Measurements from ENCODE around the gene CIDEC. TPM values are rescaled to one million over a fixed set of nuclear protein-coding genes. Genes with fewer than 3 reads are reported as not detected.

The CIDEC gene
- total and polyA plus RNA-seq, 2 of the 13 experiments (the other 11 are each of a cell fraction or from before 2014, with no cell fraction given): 2.5 to 10.4 TPM

DNA sequence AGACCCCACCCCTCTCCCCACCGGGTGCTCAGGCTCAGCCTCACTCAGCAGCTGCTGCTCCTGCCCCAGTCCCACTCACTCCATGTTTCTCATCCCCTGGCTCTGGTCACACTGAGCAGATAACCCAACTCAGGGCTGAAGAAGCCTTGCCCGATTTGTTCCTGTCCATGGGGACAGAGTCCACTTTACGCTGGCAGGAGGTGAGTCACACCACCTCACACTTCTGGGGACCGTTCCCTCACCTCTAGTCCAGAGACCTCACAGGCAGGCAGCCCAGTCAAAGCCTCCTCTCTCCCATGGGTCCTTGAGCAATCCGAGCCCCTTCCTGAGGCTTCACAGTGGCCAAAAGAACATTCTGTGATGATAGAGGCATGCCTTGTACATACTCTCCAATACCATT lies 1.4 kb downstream of the CIDEC start (continued):
- TF ChIP-seq, protein P1, sequence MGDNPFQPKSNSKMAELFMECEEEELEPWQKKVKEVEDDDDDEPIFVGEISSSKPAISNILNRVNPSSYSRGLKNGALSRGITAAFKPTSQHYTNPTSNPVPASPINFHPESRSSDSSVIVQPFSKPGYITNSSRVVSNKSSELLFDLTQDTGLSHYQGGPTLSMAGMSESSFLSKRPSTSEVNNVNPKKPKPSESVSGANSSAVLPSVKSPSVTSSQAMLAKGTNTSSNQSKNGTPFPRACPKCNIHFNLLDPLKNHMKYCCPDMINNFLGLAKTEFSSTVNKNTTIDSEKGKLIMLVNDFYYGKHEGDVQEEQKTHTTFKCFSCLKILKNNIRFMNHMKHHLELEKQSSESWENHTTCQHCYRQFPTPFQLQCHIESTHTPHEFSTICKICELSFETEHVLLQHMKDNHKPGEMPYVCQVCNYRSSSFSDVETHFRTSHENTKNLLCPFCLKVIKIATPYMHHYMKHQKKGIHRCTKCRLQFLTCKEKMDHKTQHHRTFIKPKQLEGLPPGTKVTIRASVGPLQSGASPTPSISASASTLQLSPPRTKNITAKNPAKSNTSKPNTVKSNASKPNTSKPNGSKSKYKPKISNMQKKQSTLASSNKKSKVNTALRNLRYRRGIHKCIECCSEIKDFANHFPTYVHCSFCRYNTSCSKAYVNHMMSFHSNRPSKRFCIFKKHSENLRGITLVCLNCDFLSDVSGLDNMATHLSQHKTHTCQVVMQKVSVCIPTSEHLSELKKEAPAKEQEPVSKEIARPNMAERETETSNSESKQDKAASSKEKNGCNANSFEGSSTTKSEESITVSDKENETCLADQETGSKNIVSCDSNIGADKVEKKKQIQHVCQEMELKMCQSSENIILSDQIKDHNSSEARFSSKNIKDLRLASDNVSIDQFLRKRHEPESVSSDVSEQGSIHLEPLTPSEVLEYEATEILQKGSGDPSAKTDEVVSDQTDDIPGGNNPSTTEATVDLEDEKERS (CRISPR knock-in tag; IDR thresholded peaks at IDR 0.05): 0 out of 2 replicates have a peak, but pooled peaks have one; percentile 35
- TF ChIP-seq RELA (CRISPR knock-in tag; IDR thresholded peaks at IDR 0.05) (no peak), TOPORS (CRISPR knock-in tag; IDR thresholded peaks at IDR 0.05) (no peak), ZFP62 (CRISPR knock-in tag; IDR thresholded peaks at IDR 0.05) (no peak), RARG (CRISPR knock-in tag; IDR thresholded peaks at IDR 0.05; ENCODE audit: low read depth) (no peak), HES4 (CRISPR knock-in tag; IDR thresholded peaks at IDR 0.05; ENCODE audit: borderline replicate concordance) (no peak), ZBTB20 (CRISPR knock-in tag; IDR thresholded peaks at IDR 0.05; ENCODE audit: borderline replicate concordance, low read depth) (no peak), U2AF1 (optimal IDR thresholded peaks at IDR 0.05; ENCODE audit: low read depth, low read length) (no peak), ZNF263 (CRISPR knock-in tag; IDR thresholded peaks at IDR 0.05) (no peak), HOXA3 (CRISPR knock-in tag; IDR thresholded peaks at IDR 0.05) (peak; percentile 61; the same call in 1 of the 2 replicates), TGIF2 (CRISPR knock-in tag; IDR thresholded peaks at IDR 0.05) (no peak), ZNF12 (CRISPR knock-in tag; IDR thresholded peaks at IDR 0.05) (no peak), SAP130 (CRISPR knock-in tag; IDR thresholded peaks at IDR 0.05; ENCODE audit: low read depth) (peak; percentile 73), HDAC2 (CRISPR knock-in tag; IDR thresholded peaks at IDR 0.05) (peak; percentile 38; the same call in 1 of the 2 replicates)
- TF ChIP-seq, protein P2, sequence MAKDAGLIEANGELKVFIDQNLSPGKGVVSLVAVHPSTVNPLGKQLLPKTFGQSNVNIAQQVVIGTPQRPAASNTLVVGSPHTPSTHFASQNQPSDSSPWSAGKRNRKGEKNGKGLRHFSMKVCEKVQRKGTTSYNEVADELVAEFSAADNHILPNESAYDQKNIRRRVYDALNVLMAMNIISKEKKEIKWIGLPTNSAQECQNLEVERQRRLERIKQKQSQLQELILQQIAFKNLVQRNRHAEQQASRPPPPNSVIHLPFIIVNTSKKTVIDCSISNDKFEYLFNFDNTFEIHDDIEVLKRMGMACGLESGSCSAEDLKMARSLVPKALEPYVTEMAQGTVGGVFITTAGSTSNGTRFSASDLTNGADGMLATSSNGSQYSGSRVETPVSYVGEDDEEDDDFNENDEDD (CRISPR knock-in tag; IDR thresholded peaks at IDR 0.05; ENCODE audit: borderline replicate concordance): 0 out of 2 replicates have a peak, but pooled peaks have one; percentile 19
- TF ChIP-seq, protein P3, sequence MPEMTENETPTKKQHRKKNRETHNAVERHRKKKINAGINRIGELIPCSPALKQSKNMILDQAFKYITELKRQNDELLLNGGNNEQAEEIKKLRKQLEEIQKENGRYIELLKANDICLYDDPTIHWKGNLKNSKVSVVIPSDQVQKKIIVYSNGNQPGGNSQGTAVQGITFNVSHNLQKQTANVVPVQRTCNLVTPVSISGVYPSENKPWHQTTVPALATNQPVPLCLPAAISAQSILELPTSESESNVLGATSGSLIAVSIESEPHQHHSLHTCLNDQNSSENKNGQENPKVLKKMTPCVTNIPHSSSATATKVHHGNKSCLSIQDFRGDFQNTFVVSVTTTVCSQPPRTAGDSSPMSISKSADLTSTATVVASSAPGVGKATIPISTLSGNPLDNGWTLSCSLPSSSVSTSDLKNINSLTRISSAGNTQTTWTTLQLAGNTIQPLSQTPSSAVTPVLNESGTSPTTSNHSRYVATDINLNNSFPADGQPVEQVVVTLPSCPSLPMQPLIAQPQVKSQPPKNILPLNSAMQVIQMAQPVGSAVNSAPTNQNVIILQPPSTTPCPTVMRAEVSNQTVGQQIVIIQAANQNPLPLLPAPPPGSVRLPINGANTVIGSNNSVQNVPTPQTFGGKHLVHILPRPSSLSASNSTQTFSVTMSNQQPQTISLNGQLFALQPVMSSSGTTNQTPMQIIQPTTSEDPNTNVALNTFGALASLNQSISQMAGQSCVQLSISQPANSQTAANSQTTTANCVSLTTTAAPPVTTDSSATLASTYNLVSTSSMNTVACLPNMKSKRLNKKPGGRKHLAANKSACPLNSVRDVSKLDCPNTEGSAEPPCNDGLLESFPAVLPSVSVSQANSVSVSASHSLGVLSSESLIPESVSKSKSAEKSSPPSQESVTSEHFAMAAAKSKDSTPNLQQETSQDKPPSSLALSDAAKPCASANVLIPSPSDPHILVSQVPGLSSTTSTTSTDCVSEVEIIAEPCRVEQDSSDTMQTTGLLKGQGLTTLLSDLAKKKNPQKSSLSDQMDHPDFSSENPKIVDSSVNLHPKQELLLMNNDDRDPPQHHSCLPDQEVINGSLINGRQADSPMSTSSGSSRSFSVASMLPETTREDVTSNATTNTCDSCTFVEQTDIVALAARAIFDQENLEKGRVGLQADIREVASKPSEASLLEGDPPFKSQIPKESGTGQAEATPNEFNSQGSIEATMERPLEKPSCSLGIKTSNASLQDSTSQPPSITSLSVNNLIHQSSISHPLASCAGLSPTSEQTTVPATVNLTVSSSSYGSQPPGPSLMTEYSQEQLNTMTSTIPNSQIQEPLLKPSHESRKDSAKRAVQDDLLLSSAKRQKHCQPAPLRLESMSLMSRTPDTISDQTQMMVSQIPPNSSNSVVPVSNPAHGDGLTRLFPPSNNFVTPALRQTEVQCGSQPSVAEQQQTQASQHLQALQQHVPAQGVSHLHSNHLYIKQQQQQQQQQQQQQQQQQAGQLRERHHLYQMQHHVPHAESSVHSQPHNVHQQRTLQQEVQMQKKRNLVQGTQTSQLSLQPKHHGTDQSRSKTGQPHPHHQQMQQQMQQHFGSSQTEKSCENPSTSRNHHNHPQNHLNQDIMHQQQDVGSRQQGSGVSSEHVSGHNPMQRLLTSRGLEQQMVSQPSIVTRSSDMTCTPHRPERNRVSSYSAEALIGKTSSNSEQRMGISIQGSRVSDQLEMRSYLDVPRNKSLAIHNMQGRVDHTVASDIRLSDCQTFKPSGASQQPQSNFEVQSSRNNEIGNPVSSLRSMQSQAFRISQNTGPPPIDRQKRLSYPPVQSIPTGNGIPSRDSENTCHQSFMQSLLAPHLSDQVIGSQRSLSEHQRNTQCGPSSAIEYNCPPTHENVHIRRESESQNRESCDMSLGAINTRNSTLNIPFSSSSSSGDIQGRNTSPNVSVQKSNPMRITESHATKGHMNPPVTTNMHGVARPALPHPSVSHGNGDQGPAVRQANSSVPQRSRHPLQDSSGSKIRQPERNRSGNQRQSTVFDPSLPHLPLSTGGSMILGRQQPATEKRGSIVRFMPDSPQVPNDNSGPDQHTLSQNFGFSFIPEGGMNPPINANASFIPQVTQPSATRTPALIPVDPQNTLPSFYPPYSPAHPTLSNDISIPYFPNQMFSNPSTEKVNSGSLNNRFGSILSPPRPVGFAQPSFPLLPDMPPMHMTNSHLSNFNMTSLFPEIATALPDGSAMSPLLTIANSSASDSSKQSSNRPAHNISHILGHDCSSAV (CRISPR knock-in tag; IDR thresholded peaks at IDR 0.05; ENCODE audit: borderline replicate concordance): no peak
- TF ChIP-seq, protein P4, sequence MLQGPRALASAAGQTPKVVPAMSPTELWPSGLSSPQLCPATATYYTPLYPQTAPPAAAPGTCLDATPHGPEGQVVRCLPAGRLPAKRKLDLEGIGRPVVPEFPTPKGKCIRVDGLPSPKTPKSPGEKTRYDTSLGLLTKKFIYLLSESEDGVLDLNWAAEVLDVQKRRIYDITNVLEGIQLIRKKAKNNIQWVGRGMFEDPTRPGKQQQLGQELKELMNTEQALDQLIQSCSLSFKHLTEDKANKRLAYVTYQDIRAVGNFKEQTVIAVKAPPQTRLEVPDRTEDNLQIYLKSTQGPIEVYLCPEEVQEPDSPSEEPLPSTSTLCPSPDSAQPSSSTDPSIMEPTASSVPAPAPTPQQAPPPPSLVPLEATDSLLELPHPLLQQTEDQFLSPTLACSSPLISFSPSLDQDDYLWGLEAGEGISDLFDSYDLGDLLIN (CRISPR knock-in tag; IDR thresholded peaks at IDR 0.05; ENCODE audit: borderline replicate concordance): no peak

Data from HepG2 (cell line).